GM18861 (cell line): ENCODE results near the gene ZNF439.
"Not testable (repeated sequence)": the region's sequence is repeated elsewhere in the genome, so short reads cannot be mapped to it uniquely, and the experiment has no call there.

Source experiments
- ATAC-seq: cut with Tn5 transposase; IDR thresholded peaks from one replicate; pipeline ENCODE4 v1.9.1; 2021; ENCODE audit not compliant: unreplicated experiment

ZNF439 gene

GRCh38 chr19:11867766-11868165 lies 19.2 kb downstream of the ZNF439 start:
- ATAC-seq, result not testable (repeated sequence)

- ATAC-seq, result no peak
Observed at GRCh38 chr19:11868188-11868587, 19.7 kb downstream of the ZNF439 start.

GRCh38 chr19:11872624-11873023 lies 24.1 kb downstream of the ZNF439 start:
- no peak for ATAC-seq

GRCh38 chr19:11873762-11874161 lies 25.2 kb downstream of the ZNF439 start:
- ATAC-seq, result no peak

GRCh38 chr19:11879687-11880266 lies 31.3 kb downstream of the ZNF439 start:
- ATAC-seq, result not testable (repeated sequence)

- no peak for ATAC-seq
Observed at GRCh38 chr19:11880598-11880997, 32.1 kb downstream of the ZNF439 start.

GRCh38 chr19:11881151-11881800 lies 32.8 kb downstream of the ZNF439 start:
- ATAC-seq, result no peak

GRCh38 chr19:11882606-11883005 lies 34.1 kb downstream of the ZNF439 start:
- no peak for ATAC-seq

GRCh38 chr19:11887234-11887610 lies 38.7 kb downstream of the ZNF439 start:
- ATAC-seq, result no peak

GRCh38 chr19:11887611-11888531 lies 39.3 kb downstream of the ZNF439 start, which contains the start of gene ZNF69:
ZNF69 (plus strand) TSS chr19:11887782; CDS start chr19:11887924, 142 bp downstream.
- no peak for ATAC-seq

GRCh38 chr19:11889901-11890300 lies 41.4 kb downstream of the ZNF439 start:
- not testable (repeated sequence) for ATAC-seq

- ATAC-seq, result no peak
Observed at GRCh38 chr19:11890634-11891033, 42.1 kb downstream of the ZNF439 start.

- ATAC-seq, result no peak
Observed at GRCh38 chr19:11894851-11895250, 46.3 kb downstream of the ZNF439 start.

GRCh38 chr19:11902228-11902627 lies 53.7 kb downstream of the ZNF439 start:
- no peak for ATAC-seq

- ATAC-seq, result no peak
Observed at GRCh38 chr19:11905928-11906327, 57.4 kb downstream of the ZNF439 start.

GRCh38 chr19:11911937-11912336 lies 63.4 kb downstream of the ZNF439 start:
- ATAC-seq, result not testable (repeated sequence)

- not testable (repeated sequence) for ATAC-seq
Observed at GRCh38 chr19:11914417-11915051, 66.0 kb downstream of the ZNF439 start.
